Ovary (tissue), 9 donors: ENCODE data around the gene RILPL2. TPM values are rescaled to one million over a fixed set of nuclear protein-coding genes. Genes with fewer than 3 reads are reported as not detected.
"Not testable (repeated sequence)": the region's sequence is repeated elsewhere in the genome, so short reads cannot be mapped to it uniquely, and the experiment has no call there.

Source experiments
- DNase-seq, 5 donors: peaks; one replicate each; pipeline ENCODE4 v3.0.0-alpha.2; 2019 to 2020
- H3K27ac ChIP-seq, 2 donors: fragments of 200-600 bp; one replicate each; pipeline versions ENCODE4 v1.5.1 to v1.8.0; 2019 to 2022
- H3K27me3 ChIP-seq: fragments of 200-600 bp; one replicate; pipeline ENCODE4 v1.8.0; 2022
- H3K36me3 ChIP-seq: fragments of 200-600 bp; sonication (generic); one replicate; pipeline ENCODE4 v1.5.1; 2019
- H3K4me1 ChIP-seq: one replicate; pipeline ENCODE4 v1.8.1; 2013; ENCODE audit warnings: mild to moderate bottlenecking, moderate library complexity; ENCODE audit not compliant: insufficient read depth
- H3K4me3 ChIP-seq: fragments of 200-600 bp; sonication (generic); one replicate; pipeline ENCODE4 v1.5.1; 2017
- H3K9me3 ChIP-seq, 2 donors: fragments of 200-600 bp in 1 of 2; sonication (generic) in 1 of 2; one replicate each; pipeline versions ENCODE4 v1.5.1 to v1.8.1; 2013 to 2019; ENCODE audit warnings: mild to moderate bottlenecking in 1 of 2, moderate library complexity in 1 of 2
- CTCF ChIP-seq, 3 donors: fragments of 450-650 bp in 2 of 3; fragments of 200-600 bp in 1 of 3; IDR thresholded peaks; one replicate each; pipeline versions ENCODE4 v1.5.1 to v1.8.0; 2016 to 2022; ENCODE audit warnings: antibody characterized with exemption in 3 of 3, mild to moderate bottlenecking in 1 of 3
- EP300 ChIP-seq: sonication (generic); formaldehyde crosslinking; IDR thresholded peaks from one replicate; pipeline ENCODE4 v1.6.1; 2017; ENCODE audit warnings: antibody characterized with exemption
- POLR2A ChIP-seq: fragments of 450-650 bp; IDR thresholded peaks from one replicate; pipeline ENCODE4 v1.6.1; 2017; ENCODE audit warnings: antibody characterized with exemption, mild to moderate bottlenecking, moderate library complexity
- WGBS, 3 donors: extraction: QIAGEN DNeasy Blood & Tissue Kit in 1 of 3; methylation state at CpG; one replicate each; pipeline versions ENCODE4 v1.1.5 to v1.1.7; 2013 to 2017; 5-methylcytosine and 5-hydroxymethylcytosine counted together
- intact Hi-C, 4 donors: fragments of 100-400 bp; cut with DNase I; formaldehyde crosslinking; loops; one replicate each; pipeline versions ENCODE4 v1.11.0 to v1.15.1; 2022 to 2023
- polyA plus RNA-seq, 2 donors: library from polyadenylated mRNA; stranded (reverse); fragments of 200-250 nt in 1 of 2; fragments of 350-450 nt in 1 of 2; fragmentation: Illumina TruSeq in 1 of 2; extraction: RNeasy Lipid Tissue Mini Kit (QIAGEN cat#74804) in 1 of 2; gene quantifications; one replicate each; pipeline ENCODE4 v1.2.3, GENCODE V29; 2013 to 2014
- total RNA-seq, 7 donors: library from RNA; depleted of rRNA in 2 of 7; stranded (reverse); fragments of >200 nt in 2 of 7; fragmentation: NEBNext Ultra II Directional in 3 of 7; extraction: Animal tissue kit (Norgen Biotek cat#: 25700) in 3 of 7; gene quantifications; one replicate each; pipeline versions ENCODE4 v1.1.0 to v1.2.4, GENCODE V29; 2016 to 2023
- donor health status: DM: no; HTN: no; CAD: no; lungs with moderate emphysema.
- donor health status: DM: no; HTN: no; CAD: no.
- donor health status: Bipolar disorder and iron deficiency.
- donor health status: DM: yes; HTN: yes; CAD: no.
- donor health status: DM: no; HTN: no; CAD: no.
- donor health status: DM: yes; HTN: yes; CAD: no.

Gene RILPL2
- total and polyA plus RNA-seq, 9 donors: 4.6 to 8.7 (median 5.8) TPM

- TF ChIP-seq EP300: no peak
- no peak for TF ChIP-seq POLR2A
- no peak for TF ChIP-seq CTCF (IDR thresholded peaks at IDR 0.05)
- Histone ChIP-seq H3K36me3 (no peaks in the 10 kb centered on the region), H3K4me1 (peaks cover 2% of the 10 kb centered on the region), H3K4me3 (no peak overlapping the region), H3K27me3 (no peaks in the 10 kb centered on the region), H3K27ac (no peak overlapping the region), H3K9me3 (no peaks in the 10 kb centered on the region)
- DNase-seq: no peak
- intact Hi-C loops: no loop called here
- 84 to 87% (median 87%) methylated on average over 4 of the region's 4 CpGs for WGBS, 3 donors
These were observed 28.6 kb upstream of the RILPL2 start for GRCh38 chr12:123465084-123465483.

- intact Hi-C loops, H3K27me3 ChIP-seq: not testable (repeated sequence)
- WGBS, 3 donors: 91 to 92% (median 92%) methylated on average over 11 of the region's 11 CpGs
These were observed 26.7 kb upstream of the RILPL2 start for GRCh38 chr12:123463174-123463573.

GRCh38 chr12:123457980-123458779 is 21.7 kb upstream of the RILPL2 start, which contains the start of gene SNRNP35:
Gene SNRNP35, plus strand, starts transcription at chr12:123458139. Its CDS starts 7,402 bp downstream, at chr12:123465541.
- Histone ChIP-seq H3K27me3 (no peaks in the 10 kb centered on the region), H3K4me1 (peaks cover 4% of the 10 kb centered on the region), H3K9me3 (no peaks in the 10 kb centered on the region), H3K27ac (peak within 1 kb of the TSS; percentile 98 to 99), H3K4me3 (peak within 1 kb of the TSS; percentile 70), H3K36me3 (no peaks in the 10 kb centered on the region)
- intact Hi-C loops: no loop called here
- no peak for TF ChIP-seq EP300
- peak; percentile 40 for TF ChIP-seq POLR2A
- TF ChIP-seq CTCF (IDR thresholded peaks at IDR 0.05): peak in 1 of 3 donors; percentile 6
- WGBS, 3 donors: 0 to 1% (median 1%) methylated on average over 48 of the region's 48 CpGs
- peak; percentile 77 to 87 (median 79) for DNase-seq

More at GRCh38 chr12:123463174-123463573, 26.7 kb upstream of the RILPL2 start:
- H3K4me3 ChIP-seq, H3K36me3 ChIP-seq, DNase-seq, H3K4me1 ChIP-seq, H3K27ac ChIP-seq, H3K9me3 ChIP-seq: not testable (repeated sequence)

GRCh38 chr12:123453165-123453564 is 16.7 kb upstream of the RILPL2 start:
- intact Hi-C loops: no loop called here
- no peaks in the 10 kb centered on the region for H3K27me3 ChIP-seq
- WGBS, 3 donors: 33 to 50% (median 40%) methylated on average over 3 of the region's 3 CpGs
- DNase-seq: no peak
- H3K36me3 ChIP-seq: no peaks in the 10 kb centered on the region
- no peaks in the 10 kb centered on the region for H3K9me3 ChIP-seq
- no peak overlapping the region for H3K27ac ChIP-seq
- H3K4me1 ChIP-seq: no peaks in the 10 kb centered on the region
- no peak overlapping the region for H3K4me3 ChIP-seq
- no peak for TF ChIP-seq POLR2A
- no peak for TF ChIP-seq CTCF (IDR thresholded peaks at IDR 0.05)
- TF ChIP-seq EP300: no peak

- H3K27me3 ChIP-seq, H3K36me3 ChIP-seq, H3K4me3 ChIP-seq, H3K27ac ChIP-seq, H3K9me3 ChIP-seq, DNase-seq, H3K4me1 ChIP-seq, intact Hi-C loops: not testable (repeated sequence)
- WGBS, 3 donors: 0 to 53% (median 37%) methylated on average over 1 of the region's 1 CpG
These were observed 15.7 kb upstream of the RILPL2 start for GRCh38 chr12:123452276-123452550.
